Karpas-422 (cell line): ENCODE data around the gene VGLL4. TPM values are rescaled to one million over a fixed set of nuclear protein-coding genes. Genes with fewer than 3 reads are reported as not detected.
A peak's percentile ranks its signal among the peaks of the same experiment; 100 is the strongest.

Experiments
- DNase-seq: peaks from one replicate; pipeline ENCODE4 v3.0.0-alpha.2; 2015
- H2AFZ ChIP-seq: fragments of 200-600 bp; sonication (generic); 2 replicates; pipeline ENCODE4 v1.6.1; 2014; ENCODE audit warnings: antibody characterized with exemption, low read length, mixed read lengths
- H3K27ac ChIP-seq: fragments of 200-600 bp; sonication (generic); 2 replicates; pipeline ENCODE4 v1.5.1; 2014; ENCODE audit warnings: mild to moderate bottlenecking, low read length, moderate library complexity
- H3K27me3 ChIP-seq: fragments of 200-600 bp; sonication (generic); 2 replicates; pipeline ENCODE4 v1.6.1; 2014; ENCODE audit warnings: low read length, mixed read lengths
- H3K36me3 ChIP-seq: fragments of 200-600 bp; sonication (generic); 2 replicates; pipeline ENCODE4 v1.6.1; 2014; ENCODE audit warnings: low read length, mixed read lengths; ENCODE audit not compliant: insufficient read depth
- H3K4me1 ChIP-seq: fragments of 200-600 bp; sonication (generic); 2 replicates; pipeline ENCODE4 v1.6.1; 2014; ENCODE audit warnings: mild to moderate bottlenecking, low read length, mixed read lengths
- H3K4me2 ChIP-seq: fragments of 200-600 bp; sonication (generic); 2 replicates; pipeline ENCODE4 v1.6.1; 2014; ENCODE audit warnings: low read length, low read depth, mild to moderate bottlenecking; ENCODE audit not compliant: poor library complexity, severe bottlenecking
- H3K4me3 ChIP-seq: fragments of 200-600 bp; sonication (generic); 2 replicates; pipeline ENCODE4 v1.5.1; 2014; ENCODE audit warnings: mild to moderate bottlenecking, antibody characterized with exemption, low read length, mixed read lengths
- H3K79me2 ChIP-seq: fragments of 200-600 bp; sonication (generic); 2 replicates; pipeline ENCODE4 v1.6.1; 2014; ENCODE audit warnings: mild to moderate bottlenecking, low read length, mixed read lengths
- H3K9ac ChIP-seq: fragments of 200-600 bp; sonication (generic); 2 replicates; pipeline ENCODE4 v1.6.0; 2014; ENCODE audit warnings: low read length
- H3K9me2 ChIP-seq: fragments of 200-600 bp; sonication (generic), shearing (Covaris generic); replicated peaks from 2 replicates; pipeline ENCODE4 v1.6.0; 2014; ENCODE audit warnings: mild to moderate bottlenecking, low read length, moderate library complexity; ENCODE audit not compliant: insufficient read depth
- H3K9me3 ChIP-seq: fragments of 300-700, 200-600 bp; sonication (generic); 2 replicates; pipeline ENCODE4 v1.6.1; 2014; ENCODE audit warnings: low read length, mixed read lengths
- H4K20me1 ChIP-seq: fragments of 200-600 bp; sonication (generic); 2 replicates; pipeline ENCODE4 v1.6.1; 2014; ENCODE audit warnings: mild to moderate bottlenecking, antibody characterized with exemption, low read length, low read depth; ENCODE audit not compliant: insufficient read depth
- total RNA-seq: library from RNA; depleted of rRNA; stranded (reverse); fragments of >200 nt; shearing (Covaris generic); gene quantifications from 2 replicates; pipeline ENCODE4 v1.2.3, GENCODE V29; 2014; ENCODE audit warnings: low replicate concordance

The VGLL4 gene
- total RNA-seq, 1 experiment from 2014 or later, result 152 TPM

DNA sequence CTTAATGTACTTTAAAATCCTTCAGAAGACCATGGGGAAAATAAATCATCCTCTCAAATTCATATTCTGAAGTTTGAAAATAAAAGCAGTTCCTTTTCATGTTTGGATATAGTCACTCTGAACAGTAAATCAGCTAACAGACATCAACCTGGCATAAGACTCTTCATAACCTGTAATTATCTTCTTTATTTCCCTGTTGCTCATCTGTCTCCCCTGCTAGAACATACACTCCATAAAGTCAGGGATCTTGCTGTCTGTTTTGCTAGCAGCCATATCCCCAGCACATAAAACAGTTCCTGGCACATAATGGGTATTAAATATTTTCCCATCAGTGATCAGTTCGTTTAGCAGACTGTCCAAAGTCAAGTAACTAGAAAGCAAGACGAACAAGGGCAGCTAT lies 11.2 kb downstream of the VGLL4 start:
- DNase-seq, result no peak
- Histone ChIP-seq H3K27ac (no peak overlapping the region), H3K27me3 (no peaks in the 10 kb centered on the region), H3K4me2 (no peak overlapping the region), H2AFZ (no peak overlapping the region), H3K4me1 (peaks cover 32% of the 10 kb centered on the region), H3K36me3 (no peaks in the 10 kb centered on the region), H3K9me3 (no peaks in the 10 kb centered on the region), H4K20me1 (peaks cover 56% of the 10 kb centered on the region), H3K79me2 (peaks cover 100% of the 10 kb centered on the region), H3K9ac (no peak overlapping the region), H3K4me3 (no peak overlapping the region), H3K9me2 (no peaks in the 10 kb centered on the region)

DNA sequence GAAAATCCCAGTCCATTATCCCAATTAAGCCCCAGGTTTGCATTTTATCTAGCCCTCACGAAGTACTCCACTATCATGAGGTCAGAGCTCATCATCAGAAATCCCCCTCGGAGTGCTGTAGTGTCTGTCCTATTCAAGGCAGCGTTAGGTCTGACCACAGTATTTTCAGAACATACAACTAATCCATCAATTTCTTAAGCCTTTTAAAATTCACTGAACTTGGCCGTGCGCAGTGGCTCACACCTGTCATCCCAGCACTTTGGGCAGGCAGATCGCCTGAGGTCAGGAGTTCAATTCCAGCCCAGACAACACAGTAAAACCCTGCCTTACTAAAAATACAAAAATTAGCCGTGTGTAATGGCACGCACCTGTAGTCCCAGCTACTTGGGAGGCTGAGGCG lies 11.9 kb downstream of the VGLL4 start:
- Histone ChIP-seq H3K9me3 (no peaks in the 10 kb centered on the region), H3K9ac (no peak overlapping the region), H2AFZ (no peak overlapping the region), H3K9me2 (no peaks in the 10 kb centered on the region), H3K4me1 (peaks cover 32% of the 10 kb centered on the region), H3K79me2 (peaks cover 100% of the 10 kb centered on the region), H4K20me1 (peaks cover 55% of the 10 kb centered on the region), H3K4me2 (no peak overlapping the region), H3K27me3 (no peaks in the 10 kb centered on the region), H3K4me3 (no peak overlapping the region), H3K36me3 (no peaks in the 10 kb centered on the region), H3K27ac (no peak overlapping the region)
- no peak for DNase-seq

DNA sequence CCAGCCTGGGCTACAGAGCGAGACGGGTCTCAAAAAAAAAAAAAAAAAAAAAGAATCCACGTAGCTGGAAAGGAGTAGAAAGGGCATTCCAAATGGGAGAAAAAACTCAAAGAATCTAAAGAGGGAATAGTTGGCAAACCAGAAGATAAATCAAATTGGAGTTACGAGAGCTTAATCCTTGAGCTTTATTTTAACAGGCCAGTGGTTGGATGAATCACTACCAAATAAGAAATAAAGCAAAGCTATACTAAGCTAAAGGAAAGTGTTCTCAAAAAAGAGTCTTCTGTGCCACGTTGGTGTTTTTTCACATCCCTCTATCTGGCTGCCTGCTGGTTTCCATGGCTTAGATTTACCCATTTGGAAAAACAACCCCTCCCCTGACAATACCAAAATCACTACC lies 14.0 kb downstream of the VGLL4 start:
- no peak overlapping the region for H3K9ac ChIP-seq
- H3K36me3 ChIP-seq, result no peaks in the 10 kb centered on the region
- no peak for DNase-seq
- H2AFZ ChIP-seq, result no peak overlapping the region
- H3K27ac ChIP-seq, result no peak overlapping the region
- no peaks in the 10 kb centered on the region for H3K27me3 ChIP-seq
- H3K9me3 ChIP-seq, result no peaks in the 10 kb centered on the region
- peaks cover 100% of the 10 kb centered on the region for H3K79me2 ChIP-seq
- no peak overlapping the region for H3K4me3 ChIP-seq
- no peak overlapping the region for H3K4me2 ChIP-seq
- peaks cover 39% of the 10 kb centered on the region for H3K4me1 ChIP-seq
- H4K20me1 ChIP-seq, result peaks cover 53% of the 10 kb centered on the region
- no peaks in the 10 kb centered on the region for H3K9me2 ChIP-seq

DNA sequence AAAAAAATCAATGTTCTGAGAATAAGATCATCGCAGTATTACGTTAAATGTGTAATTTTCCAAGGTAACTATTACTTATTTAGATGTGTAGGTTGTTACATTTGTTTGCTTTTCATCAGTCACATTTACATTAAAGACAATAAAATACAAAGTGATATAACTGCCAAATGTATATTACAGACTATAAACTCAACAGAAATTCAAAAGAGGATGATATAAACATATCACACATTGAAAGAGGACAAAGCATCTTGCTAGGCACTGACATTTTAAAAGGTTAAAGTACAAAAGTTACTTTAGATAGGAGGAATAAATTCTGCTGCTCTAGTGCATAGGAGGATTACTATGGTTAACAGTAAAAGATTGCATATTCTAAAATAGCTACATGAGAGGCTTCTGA lies 16.1 kb downstream of the VGLL4 start:
- H3K36me3 ChIP-seq, result no peaks in the 10 kb centered on the region
- peaks cover 65% of the 10 kb centered on the region for H4K20me1 ChIP-seq
- no peaks in the 10 kb centered on the region for H3K27me3 ChIP-seq
- no peak overlapping the region for H3K4me2 ChIP-seq
- H2AFZ ChIP-seq, result no peak overlapping the region
- no peaks in the 10 kb centered on the region for H3K9me3 ChIP-seq
- peaks cover 100% of the 10 kb centered on the region for H3K79me2 ChIP-seq
- no peak for DNase-seq
- no peaks in the 10 kb centered on the region for H3K9me2 ChIP-seq
- no peak overlapping the region for H3K4me3 ChIP-seq
- H3K27ac ChIP-seq, result no peak overlapping the region
- H3K4me1 ChIP-seq, result peaks cover 60% of the 10 kb centered on the region
- H3K9ac ChIP-seq, result no peak overlapping the region

GRCh38 chr3:11626084-11626463 lies 17.6 kb downstream of the VGLL4 start:
- H3K4me1 ChIP-seq, result peaks cover 75% of the 10 kb centered on the region
- no peak overlapping the region for H2AFZ ChIP-seq
- peaks cover 100% of the 10 kb centered on the region for H3K79me2 ChIP-seq
- H4K20me1 ChIP-seq, result peaks cover 73% of the 10 kb centered on the region
- peak overlapping the region; percentile 56 for H3K27ac ChIP-seq
- no peaks in the 10 kb centered on the region for H3K27me3 ChIP-seq
- no peak overlapping the region for H3K4me3 ChIP-seq
- H3K9me3 ChIP-seq, result no peaks in the 10 kb centered on the region
- H3K4me2 ChIP-seq, result peak overlapping the region; percentile 0
- DNase-seq, result peak; percentile 64
- no peaks in the 10 kb centered on the region for H3K9me2 ChIP-seq
- no peak overlapping the region for H3K9ac ChIP-seq
- no peaks in the 10 kb centered on the region for H3K36me3 ChIP-seq

DNA sequence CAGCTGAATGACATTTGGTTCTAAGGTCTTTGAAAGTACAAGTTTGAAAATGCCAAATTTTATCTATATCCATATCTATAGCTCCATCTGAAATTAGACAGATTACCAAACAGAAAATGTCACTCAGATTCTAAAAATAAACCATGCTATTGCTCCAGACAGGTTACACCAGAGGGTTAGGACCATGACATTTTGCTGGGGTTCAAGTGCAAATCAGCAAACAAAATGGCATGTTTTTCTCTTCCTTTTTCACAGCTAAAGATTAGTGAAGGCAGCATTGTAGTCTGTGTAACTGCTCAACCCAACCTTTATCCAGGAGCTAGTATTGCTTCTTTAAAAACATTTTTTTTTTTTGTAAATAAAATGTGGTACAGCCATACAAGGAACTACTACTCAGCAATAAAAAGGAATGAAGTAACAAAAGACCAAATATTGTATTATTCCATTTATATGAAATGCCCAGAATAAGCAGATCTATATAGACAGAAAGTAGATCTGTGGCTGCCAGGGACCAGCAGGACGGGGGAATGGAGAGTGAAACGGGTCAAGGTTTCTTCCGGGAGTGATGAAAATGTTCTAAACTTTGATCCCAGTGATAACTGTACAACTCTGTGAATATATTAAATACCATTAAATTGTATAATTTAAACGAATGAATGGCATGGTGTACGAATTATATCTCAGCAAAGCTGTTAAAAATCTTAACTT lies 18.2 kb downstream of the VGLL4 start:
- Histone ChIP-seq H3K27me3 (no peaks in the 10 kb centered on the region), H3K9me3 (no peaks in the 10 kb centered on the region), H3K36me3 (no peaks in the 10 kb centered on the region), H3K79me2 (peaks cover 100% of the 10 kb centered on the region), H3K9me2 (no peaks in the 10 kb centered on the region), H3K9ac (no peak overlapping the region), H3K4me1 (peaks cover 80% of the 10 kb centered on the region), H3K4me2 (no peak overlapping the region), H3K4me3 (no peak overlapping the region), H3K27ac (peak overlapping the region; percentile 56), H2AFZ (no peak overlapping the region), H4K20me1 (peaks cover 73% of the 10 kb centered on the region)
- DNase-seq, result no peak

GRCh38 chr3:11624704-11625375 lies 18.9 kb downstream of the VGLL4 start:
- DNase-seq, result no peak
- no peak overlapping the region for H2AFZ ChIP-seq
- no peak overlapping the region for H3K27ac ChIP-seq
- H3K9me2 ChIP-seq, result no peaks in the 10 kb centered on the region
- no peak overlapping the region for H3K4me2 ChIP-seq
- no peaks in the 10 kb centered on the region for H3K36me3 ChIP-seq
- peaks cover 75% of the 10 kb centered on the region for H4K20me1 ChIP-seq
- H3K4me1 ChIP-seq, result peaks cover 85% of the 10 kb centered on the region
- H3K27me3 ChIP-seq, result no peaks in the 10 kb centered on the region
- peaks cover 100% of the 10 kb centered on the region for H3K79me2 ChIP-seq
- H3K9me3 ChIP-seq, result no peaks in the 10 kb centered on the region
- no peak overlapping the region for H3K4me3 ChIP-seq
- H3K9ac ChIP-seq, result no peak overlapping the region

- Histone ChIP-seq H3K9me2 (no peaks in the 10 kb centered on the region), H3K4me1 (peaks cover 90% of the 10 kb centered on the region), H3K9ac (no peak overlapping the region), H3K4me2 (no peak overlapping the region), H3K27me3 (no peaks in the 10 kb centered on the region), H2AFZ (no peak overlapping the region), H4K20me1 (peaks cover 74% of the 10 kb centered on the region), H3K9me3 (no peaks in the 10 kb centered on the region), H3K79me2 (peaks cover 100% of the 10 kb centered on the region), H3K4me3 (no peak overlapping the region), H3K27ac (no peak overlapping the region), H3K36me3 (no peaks in the 10 kb centered on the region)
- no peak for DNase-seq
Measured at GRCh38 chr3:11624161-11624560, 19.6 kb downstream of the VGLL4 start.
